GM18505 (cell line): Measurements from ENCODE around the gene EPN1.

Experiments
- ATAC-seq: cut with Tn5 transposase; IDR thresholded peaks from one replicate; pipeline ENCODE4 v1.9.1; 2021; ENCODE audit not compliant: unreplicated experiment
- POLR2A ChIP-seq: IDR thresholded peaks from 4 replicates; pipeline ENCODE4 v1.6.1; 2011; ENCODE audit warnings: borderline replicate concordance; ENCODE audit not compliant: insufficient read depth, insufficient read length; ENCODE audit errors: extremely low read depth

Gene EPN1

GRCh38 chr19:55674841-55675660, at the start of gene EPN1:
EPN1 (plus strand) TSS chr19:55675226; CDS start chr19:55678628, 3,402 bp downstream.
- ATAC-seq, result peak; percentile 61

DNA sequence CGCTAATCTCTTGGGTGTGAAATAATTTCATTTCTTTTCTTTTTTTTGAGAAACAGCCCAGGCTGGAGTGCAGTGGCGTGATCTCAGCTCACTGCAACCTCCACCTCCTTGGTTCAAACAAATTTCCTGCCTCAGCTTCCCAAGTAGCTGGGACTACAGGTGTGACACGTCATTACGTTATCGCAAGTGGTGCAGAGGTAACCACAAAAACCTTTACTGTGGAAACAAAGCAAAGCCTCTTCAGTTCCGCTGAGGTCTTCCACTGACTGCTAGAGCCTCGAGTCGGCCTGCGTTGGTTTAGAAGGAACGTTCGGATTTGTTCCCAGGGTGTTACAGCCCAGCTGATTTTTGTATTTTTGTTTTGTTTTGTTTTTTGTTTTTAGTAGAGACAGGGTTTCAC, 48.7 kb upstream of the EPN1 start:
- ATAC-seq, result no peak
- TF ChIP-seq POLR2A, result no peak

More at GRCh38 chr19:55674841-55675660, at the start of gene EPN1:
- TF ChIP-seq POLR2A, result peak; percentile 53

GRCh38 chr19:55632463-55632834, 42.6 kb upstream of the EPN1 start:
- ATAC-seq, result no peak
- TF ChIP-seq POLR2A, result no peak

DNA sequence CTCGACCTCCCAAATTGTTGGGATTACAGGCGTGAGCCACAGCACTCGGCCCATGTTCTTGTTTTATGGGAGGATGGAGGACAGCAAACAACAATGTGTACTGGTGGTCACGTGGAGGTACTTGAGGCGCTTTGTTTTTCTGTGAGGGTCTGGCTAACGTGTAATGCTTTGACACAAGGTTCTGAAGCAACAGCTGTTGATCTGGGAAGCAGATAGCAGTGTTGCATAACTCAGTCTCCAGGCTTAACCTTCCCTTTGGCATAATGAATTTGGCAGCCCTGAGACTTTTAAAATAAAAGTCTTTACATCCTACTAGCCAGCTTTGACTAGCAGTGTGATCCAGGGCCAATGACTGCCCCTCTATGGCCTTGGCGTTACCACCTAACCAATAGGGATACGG, 41.2 kb upstream of the EPN1 start:
- TF ChIP-seq POLR2A, result no peak
- ATAC-seq, result no peak

GRCh38 chr19:55635334-55635717, 39.7 kb upstream of the EPN1 start:
- no peak for TF ChIP-seq POLR2A
- no peak for ATAC-seq

DNA sequence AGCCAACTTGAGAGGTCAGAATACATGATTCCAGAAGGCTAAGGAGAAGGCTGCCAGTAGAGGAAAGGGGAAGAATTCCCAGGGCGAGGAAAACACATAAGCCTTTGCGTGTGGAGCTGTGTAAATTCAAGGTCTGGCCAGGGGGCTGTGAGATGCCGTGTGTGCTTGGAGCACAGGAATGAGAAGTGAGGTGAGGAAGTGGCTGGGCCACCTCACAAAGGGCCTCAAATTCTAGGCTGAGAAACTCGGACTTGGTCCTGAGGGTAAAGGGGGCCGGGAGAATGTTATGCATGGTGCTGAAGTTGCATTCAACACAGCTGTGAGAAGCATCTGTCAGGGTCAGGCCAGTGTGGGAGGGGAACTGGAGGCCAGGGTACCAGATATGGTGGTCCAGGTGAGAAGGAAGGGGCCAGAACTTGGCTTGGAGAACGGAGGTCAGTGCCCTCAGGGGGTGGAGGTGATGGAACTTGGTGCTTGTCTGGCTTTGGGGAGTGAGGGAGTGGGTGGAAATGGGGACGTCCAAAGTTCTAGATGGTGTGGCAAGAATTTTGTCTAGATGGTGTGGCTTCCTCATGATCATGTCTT, 39.1 kb upstream of the EPN1 start:
- ATAC-seq, result no peak
- no peak for TF ChIP-seq POLR2A

GRCh38 chr19:55636723-55637122, 38.3 kb upstream of the EPN1 start:
- no peak for TF ChIP-seq POLR2A
- no peak for ATAC-seq

- no peak for TF ChIP-seq POLR2A
- ATAC-seq, result no peak
Observed at GRCh38 chr19:55637534-55637933, 37.5 kb upstream of the EPN1 start.

DNA sequence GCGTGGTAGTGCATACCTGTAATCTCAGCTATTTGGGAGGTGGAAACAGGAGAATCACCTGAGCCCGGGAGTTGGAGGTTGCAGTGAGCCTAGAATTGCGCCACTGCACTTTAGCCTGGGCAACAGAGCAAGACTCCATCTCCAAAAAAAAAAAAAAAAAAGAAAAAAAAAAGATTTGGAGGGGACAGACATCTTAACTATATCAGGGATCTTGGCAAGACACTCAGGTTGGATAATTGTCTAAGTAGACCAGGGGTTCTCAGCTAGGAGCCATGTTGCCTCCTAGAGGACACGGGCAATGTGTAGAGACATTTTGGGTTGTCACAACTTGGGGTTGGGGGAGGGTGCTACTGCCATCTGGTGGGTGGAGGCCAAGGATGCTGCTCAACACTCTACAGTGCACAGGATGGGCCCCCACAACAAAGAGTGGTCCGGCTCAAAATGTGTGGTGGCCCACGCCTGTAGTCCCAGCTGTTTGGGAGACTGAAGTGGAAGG, 36.1 kb upstream of the EPN1 start:
- ATAC-seq, result no peak
- peak; percentile 30 for TF ChIP-seq POLR2A

DNA sequence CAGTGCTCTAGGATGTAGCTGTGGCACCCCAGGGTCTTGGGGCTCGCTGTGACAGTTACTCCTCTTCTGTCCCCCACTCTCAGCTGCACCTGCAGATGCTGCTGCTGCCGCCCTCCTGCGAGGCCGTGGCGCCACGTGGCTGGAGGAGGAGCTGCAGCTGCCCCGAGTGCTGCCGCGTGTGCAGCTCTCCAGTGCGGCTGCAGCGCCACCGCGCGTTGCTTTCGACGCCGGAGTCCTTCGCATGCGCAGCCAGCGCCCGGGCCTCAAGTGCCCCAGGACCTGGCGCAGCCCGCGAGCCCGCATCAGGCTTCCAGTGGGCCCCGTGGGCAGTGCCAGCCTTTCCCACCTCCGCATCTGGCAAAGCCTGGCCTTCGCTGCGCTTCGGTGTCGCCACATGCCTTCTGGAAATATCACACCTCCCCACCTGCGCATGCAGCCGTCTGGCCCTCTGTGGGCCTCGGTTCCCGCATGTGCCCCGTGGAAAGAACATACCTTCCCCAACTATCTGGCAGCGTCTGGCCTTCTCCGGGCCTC, 34.9 kb upstream of the EPN1 start:
- TF ChIP-seq POLR2A, result peak; percentile 44
- ATAC-seq, result no peak

GRCh38 chr19:55640577-55641425, 34.2 kb upstream of the EPN1 start, which contains the start of gene ZNF580:
ZNF580 (plus strand) TSS chr19:55641002; CDS start chr19:55642509, 1,507 bp downstream.
- peak; percentile 20 for TF ChIP-seq POLR2A
- no peak for ATAC-seq

- no peak for TF ChIP-seq POLR2A
- no peak for ATAC-seq
Observed at GRCh38 chr19:55641426-55642152, 33.4 kb upstream of the EPN1 start.
